Measurements from ENCODE around the gene VENTX.

VENTX gene

GRCh38 chr10:133273534-133274143, 36.0 kb downstream of the VENTX start:
- no peak for DNase-seq (ENCODE audit: low spot score)

GRCh38 chr10:133274751-133275683, 37.4 kb downstream of the VENTX start:
- DNase-seq (ENCODE audit: low spot score) = peak; percentile 85

GRCh38 chr10:133275684-133276092, 38.0 kb downstream of the VENTX start:
- DNase-seq (ENCODE audit: low spot score) = peak; percentile 56

GRCh38 chr10:133276100-133276434, 38.4 kb downstream of the VENTX start:
- DNase-seq (ENCODE audit: low spot score) = no peak

- peak; percentile 65 for DNase-seq (ENCODE audit: low spot score)
Observed at GRCh38 chr10:133276435-133277201, 39.0 kb downstream of the VENTX start, which contains the start of gene ADAM8. TSS of gene ADAM8 (minus strand) at chr10:133276868. CDS start at chr10:133276817, 51 bp downstream.

GRCh38 chr10:133277277-133277992, 39.8 kb downstream of the VENTX start:
- no peak for DNase-seq (ENCODE audit: low spot score)

GRCh38 chr10:133277993-133278576, 40.4 kb downstream of the VENTX start:
- no peak for DNase-seq (ENCODE audit: low spot score)

- peak; percentile 75 for DNase-seq (ENCODE audit: low spot score)
Observed at GRCh38 chr10:133278577-133279265, 41.1 kb downstream of the VENTX start.

- no peak for DNase-seq (ENCODE audit: low spot score)
Observed at GRCh38 chr10:133279326-133280226, 41.9 kb downstream of the VENTX start.

- DNase-seq (ENCODE audit: low spot score) = no peak
Observed at GRCh38 chr10:133280391-133281059, 42.9 kb downstream of the VENTX start.

- no peak for DNase-seq (ENCODE audit: low spot score)
Observed at GRCh38 chr10:133281084-133281483, 43.4 kb downstream of the VENTX start.

GRCh38 chr10:133281628-133282372, 44.1 kb downstream of the VENTX start:
- DNase-seq (ENCODE audit: low spot score) = no peak

GRCh38 chr10:133282846-133283390, 45.3 kb downstream of the VENTX start:
- DNase-seq (ENCODE audit: low spot score) = no peak

- DNase-seq (ENCODE audit: low spot score) = no peak
Observed at GRCh38 chr10:133283931-133284330, 46.3 kb downstream of the VENTX start.

- no peak for DNase-seq (ENCODE audit: low spot score)
Observed at GRCh38 chr10:133285217-133285616, 47.6 kb downstream of the VENTX start.

- no peak for DNase-seq (ENCODE audit: low spot score)
Observed at GRCh38 chr10:133286366-133286765, 48.7 kb downstream of the VENTX start.

GRCh38 chr10:133287832-133288500, 50.3 kb downstream of the VENTX start:
- DNase-seq (ENCODE audit: low spot score) = no peak

- no peak for DNase-seq (ENCODE audit: low spot score)
Observed at GRCh38 chr10:133289761-133290160, 52.1 kb downstream of the VENTX start.

All from CD4-positive, alpha-beta T cell treated with Interleukin-2 at 100 ng/mL for 4 hours (primary cell).